GM21381 (cell line): ENCODE results near the gene NPTXR.

Experiments
- ATAC-seq: cut with Tn5 transposase; IDR thresholded peaks from one replicate; pipeline ENCODE4 v1.9.1; 2021; ENCODE audit warnings: mild to moderate bottlenecking, moderate library complexity; ENCODE audit not compliant: unreplicated experiment

The NPTXR gene

GRCh38 chr22:38853196-38853651 is 9.4 kb upstream of the NPTXR start:
- no peak for ATAC-seq

GRCh38 chr22:38852522-38852921 is 8.7 kb upstream of the NPTXR start:
- no peak for ATAC-seq

- no peak for ATAC-seq
Observed at GRCh38 chr22:38850941-38851849, 7.4 kb upstream of the NPTXR start.

- no peak for ATAC-seq
Observed at GRCh38 chr22:38850399-38850798, 6.6 kb upstream of the NPTXR start.

- no peak for ATAC-seq
Observed at GRCh38 chr22:38849811-38850210, 6.0 kb upstream of the NPTXR start.

- no peak for ATAC-seq
Observed at GRCh38 chr22:38846412-38846811, 2.6 kb upstream of the NPTXR start.

GRCh38 chr22:38845004-38845740 is 1.3 kb upstream of the NPTXR start:
- no peak for ATAC-seq

- ATAC-seq, result no peak
Observed at GRCh38 chr22:38844315-38845003, 631 bp upstream of the NPTXR start.

GRCh38 chr22:38843201-38843656 is 599 bp downstream of the NPTXR start:
- no peak for ATAC-seq

- ATAC-seq, result no peak
Observed at GRCh38 chr22:38842512-38843200, 1.2 kb downstream of the NPTXR start.

- no peak for ATAC-seq
Observed at GRCh38 chr22:38841635-38842034, 2.2 kb downstream of the NPTXR start.

- no peak for ATAC-seq
Observed at GRCh38 chr22:38841211-38841610, 2.6 kb downstream of the NPTXR start.

- no peak for ATAC-seq
Observed at GRCh38 chr22:38840129-38840528, 3.7 kb downstream of the NPTXR start.

GRCh38 chr22:38839686-38840085 is 4.1 kb downstream of the NPTXR start:
- ATAC-seq, result no peak

- ATAC-seq, result no peak
Observed at GRCh38 chr22:38837414-38837928, 6.4 kb downstream of the NPTXR start.

- no peak for ATAC-seq
Observed at GRCh38 chr22:38835888-38836301, 7.9 kb downstream of the NPTXR start.

GRCh38 chr22:38834991-38835390 is 8.8 kb downstream of the NPTXR start:
- no peak for ATAC-seq

- no peak for ATAC-seq
Observed at GRCh38 chr22:38834215-38834953, 9.4 kb downstream of the NPTXR start.

GRCh38 chr22:38833061-38833460 is 10.8 kb downstream of the NPTXR start:
- no peak for ATAC-seq
